ENCODE measurements around the gene MAD2L1BP.
"Not testable (repeated sequence)": the region's sequence is repeated elsewhere in the genome, so short reads cannot be mapped to it uniquely, and the experiment has no call there.

MAD2L1BP gene, protein sequence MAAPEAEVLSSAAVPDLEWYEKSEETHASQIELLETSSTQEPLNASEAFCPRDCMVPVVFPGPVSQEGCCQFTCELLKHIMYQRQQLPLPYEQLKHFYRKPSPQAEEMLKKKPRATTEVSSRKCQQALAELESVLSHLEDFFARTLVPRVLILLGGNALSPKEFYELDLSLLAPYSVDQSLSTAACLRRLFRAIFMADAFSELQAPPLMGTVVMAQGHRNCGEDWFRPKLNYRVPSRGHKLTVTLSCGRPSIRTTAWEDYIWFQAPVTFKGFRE

DNA sequence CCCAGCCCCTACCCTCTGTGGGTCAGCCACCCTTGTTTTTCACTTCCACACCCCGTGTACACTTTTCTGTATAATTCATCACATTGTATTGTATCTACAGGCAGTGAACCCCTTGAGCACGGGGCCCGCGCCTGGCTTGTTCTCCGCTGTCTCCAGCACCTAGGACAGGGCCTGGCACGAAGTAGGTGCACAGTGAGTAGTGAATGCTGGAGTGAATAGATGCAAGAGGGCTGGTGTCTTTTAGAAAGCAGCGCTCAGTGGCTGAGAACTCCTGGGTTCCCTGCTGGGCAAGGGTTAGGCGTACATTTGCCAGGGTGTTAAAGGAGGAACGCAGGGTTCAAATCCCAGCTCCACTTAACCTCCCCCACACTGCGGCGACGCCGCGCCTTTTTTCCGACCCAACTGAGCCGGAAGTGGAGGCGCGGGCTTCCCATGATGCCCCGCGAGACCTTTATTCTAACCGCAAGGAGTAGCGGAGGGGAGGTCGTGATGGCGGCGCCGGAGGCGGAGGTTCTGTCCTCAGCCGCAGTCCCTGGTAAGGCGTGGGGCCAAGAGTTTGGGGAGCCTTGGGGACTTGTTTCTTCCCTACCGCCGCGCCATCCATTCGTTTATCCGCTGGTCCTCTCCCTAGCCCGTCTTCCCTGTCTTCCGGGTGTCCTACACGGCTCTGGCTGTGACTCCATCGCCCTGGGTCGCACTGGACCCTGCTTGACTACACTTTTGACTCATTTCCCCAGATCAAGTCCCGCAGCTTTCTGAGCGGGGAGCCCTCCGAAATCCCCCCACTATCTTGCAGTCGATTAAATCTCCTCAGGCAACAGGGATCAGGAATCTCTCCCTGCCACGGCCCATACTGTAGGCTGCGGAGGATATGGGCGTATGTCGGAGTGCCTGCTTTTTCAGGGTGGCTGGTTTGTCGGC, at the start of gene MAD2L1BP:
Gene MAD2L1BP, plus strand, starts transcription at position 454 of the 921 bp plus-strand sequence. Its CDS starts 36 bp downstream, at position 490.
- peak; percentile 96 for DNase-seq

DNA sequence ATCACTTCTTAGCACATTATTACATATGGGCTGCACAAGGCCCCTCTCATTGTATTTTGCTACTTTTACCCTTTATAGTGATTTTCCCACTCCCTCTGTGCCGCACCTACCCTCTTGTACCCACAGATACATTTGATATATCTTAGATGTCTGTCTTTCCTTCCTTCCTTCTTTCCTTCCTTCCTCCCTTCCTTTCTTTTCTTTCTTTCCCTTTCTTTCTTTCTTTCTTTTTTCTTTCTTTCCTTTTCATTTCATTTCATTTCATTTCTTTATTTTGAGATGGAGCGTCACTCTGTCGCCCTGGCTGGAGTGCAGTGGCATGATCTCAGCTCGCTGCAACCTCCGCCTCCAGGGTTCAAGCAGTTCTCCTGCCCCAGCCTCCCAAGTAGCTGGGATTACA, 47.4 kb upstream of the MAD2L1BP start:
- no peak for DNase-seq

DNA sequence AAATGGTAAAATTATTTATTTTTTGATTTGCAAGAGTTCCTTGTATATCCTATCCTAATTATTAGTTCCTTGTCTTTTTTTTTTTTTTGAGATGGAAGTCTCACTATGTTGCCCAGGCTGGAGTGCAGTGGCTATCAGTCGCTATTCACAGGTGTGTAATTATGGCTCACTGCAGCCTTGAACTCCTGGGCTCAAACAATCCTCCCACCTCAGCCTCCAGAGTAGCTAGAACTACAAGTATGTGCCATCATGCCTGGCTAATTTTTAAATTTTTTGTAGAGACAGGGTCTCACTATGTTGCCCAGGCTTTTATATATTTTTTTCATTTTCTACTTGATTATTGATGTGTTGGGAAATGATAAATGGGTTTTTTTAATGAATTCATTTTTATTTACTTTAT, 46.1 kb upstream of the MAD2L1BP start:
- not testable (repeated sequence) for DNase-seq

DNA sequence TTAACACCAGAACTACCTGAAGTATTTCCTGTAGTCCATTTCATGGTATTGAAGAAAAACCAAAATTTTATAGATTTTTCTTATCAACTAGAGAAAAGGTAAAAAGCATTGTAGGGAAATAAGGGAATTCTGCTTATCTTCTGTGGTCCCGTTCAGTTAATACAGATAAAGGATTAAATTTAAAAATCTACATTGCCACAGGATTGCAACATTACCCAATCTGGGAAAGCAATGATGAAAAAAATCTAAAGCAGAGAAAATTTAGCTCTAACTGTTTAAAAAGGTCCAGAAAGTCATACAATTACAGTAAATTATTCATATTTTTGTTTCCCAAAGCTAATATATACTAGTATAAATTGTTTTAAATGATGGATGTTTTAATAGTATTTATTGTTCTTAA, 41.7 kb upstream of the MAD2L1BP start:
- DNase-seq = no peak

DNA sequence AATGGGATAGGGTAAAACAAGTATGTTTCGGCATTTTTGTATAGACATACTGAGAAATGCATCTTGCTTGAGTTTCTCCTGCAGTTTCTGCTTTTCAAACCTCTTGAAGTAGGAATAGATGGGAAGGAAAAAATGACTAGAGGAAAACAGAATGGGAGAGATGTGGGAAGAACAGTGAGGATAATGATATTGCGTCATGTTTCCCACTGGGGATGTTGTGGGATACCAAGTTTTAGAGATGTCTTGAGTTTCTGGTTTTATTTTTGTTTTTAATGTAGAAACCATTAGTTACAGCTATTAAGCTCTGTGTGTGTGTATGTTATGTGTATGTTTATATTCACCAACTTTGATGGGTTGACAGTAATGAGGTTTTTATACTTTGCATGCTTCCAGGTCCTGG, 35.0 kb upstream of the MAD2L1BP start:
- no peak for DNase-seq

DNA sequence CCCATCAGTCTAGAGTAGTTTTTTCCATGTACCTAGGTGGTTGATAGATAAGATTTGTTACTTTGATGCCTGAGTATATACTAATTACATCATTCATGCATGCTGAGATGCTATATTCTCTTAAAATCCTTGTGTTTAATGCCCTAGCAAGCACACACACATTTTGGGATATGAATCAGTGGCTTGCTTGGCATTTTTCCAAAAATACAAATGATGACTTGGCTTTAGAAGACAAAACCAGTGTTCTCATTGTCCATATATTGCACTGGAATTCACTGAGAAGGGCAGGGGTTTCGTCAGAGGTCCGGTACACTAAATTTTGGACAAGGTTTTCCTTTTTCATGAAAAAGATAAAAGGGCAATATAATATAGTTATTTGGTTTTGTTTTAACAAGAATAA, 31.5 kb upstream of the MAD2L1BP start:
- DNase-seq = no peak

DNA sequence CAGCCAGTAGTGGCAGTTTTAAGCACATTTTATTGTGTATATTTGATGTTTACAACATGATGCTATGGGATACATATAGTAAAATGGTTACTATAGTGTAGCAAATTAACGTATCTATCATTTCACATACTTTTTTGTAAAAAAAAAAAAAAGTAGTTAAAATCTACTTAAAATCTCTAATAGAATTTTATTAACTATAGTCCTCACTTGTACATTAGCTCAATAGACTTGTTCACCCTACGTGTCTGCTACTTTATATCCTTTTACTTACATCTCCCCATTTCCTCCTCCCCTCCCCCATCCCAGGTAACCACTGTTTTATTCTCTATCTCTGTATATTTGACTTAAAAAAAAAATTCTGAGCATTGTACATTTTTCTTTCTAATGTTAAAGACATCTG, 29.6 kb upstream of the MAD2L1BP start:
- no peak for DNase-seq

DNA sequence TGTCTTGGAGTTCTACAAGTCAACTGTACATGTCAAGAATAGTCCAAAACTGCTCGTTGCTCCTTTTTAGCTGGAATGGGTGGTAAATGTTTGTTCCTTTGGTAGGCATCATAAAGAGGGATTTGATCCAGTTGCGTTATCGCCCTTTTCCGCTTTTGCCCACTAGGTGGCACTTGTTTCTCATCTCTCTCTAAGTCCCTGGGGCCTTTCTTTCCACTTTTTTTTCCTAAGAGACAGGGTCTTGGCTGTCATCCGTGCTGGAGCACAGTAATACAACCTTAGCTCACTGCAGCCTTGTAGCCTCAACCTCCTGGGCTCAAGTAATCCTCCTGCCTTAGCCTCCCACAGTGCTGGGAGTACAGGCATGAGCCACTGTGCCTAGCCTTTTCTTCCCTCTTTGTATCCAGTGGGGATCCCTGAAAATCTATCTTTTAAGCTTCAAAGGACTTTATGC, 27.3 kb upstream of the MAD2L1BP start:
- DNase-seq = peak; percentile 83

DNA sequence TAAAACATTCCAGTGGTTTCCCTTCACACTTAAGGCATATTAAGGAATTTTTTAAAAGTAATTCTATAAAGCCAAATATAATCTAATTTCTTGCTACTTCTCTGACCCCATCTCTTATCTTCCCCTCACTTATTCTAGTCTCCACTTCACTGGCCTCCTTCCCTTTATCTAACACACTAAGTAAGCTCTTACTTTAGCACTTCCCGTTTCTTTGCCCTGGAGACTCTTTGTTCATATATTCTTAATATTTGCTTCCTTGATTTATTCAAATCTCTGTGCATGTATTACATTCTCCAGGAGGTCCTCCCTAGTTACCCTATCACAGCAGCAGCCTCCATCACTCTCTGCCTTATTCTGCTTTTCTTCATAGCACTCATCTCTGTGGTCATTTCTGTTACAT, 26.8 kb upstream of the MAD2L1BP start:
- no peak for DNase-seq

DNA sequence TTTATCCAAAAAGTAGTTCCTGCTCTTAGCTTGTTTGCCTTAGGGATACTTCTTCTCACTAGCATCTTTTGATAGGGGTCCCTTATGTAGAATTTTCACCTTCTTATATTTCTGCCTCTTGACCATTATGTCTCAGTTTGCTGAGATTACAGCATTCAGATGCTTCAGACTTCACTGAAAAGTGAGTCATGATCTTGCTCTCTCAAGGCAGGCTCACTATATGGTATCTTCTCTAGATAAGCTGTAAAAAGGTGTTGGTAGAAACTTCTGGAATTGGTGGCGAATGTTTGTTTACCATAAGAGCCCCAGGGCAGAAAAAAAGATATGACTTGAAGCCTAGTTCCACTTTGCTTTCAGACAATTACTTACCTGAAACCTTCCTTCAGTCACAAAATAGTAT, 26.2 kb upstream of the MAD2L1BP start:
- no peak for DNase-seq

DNA sequence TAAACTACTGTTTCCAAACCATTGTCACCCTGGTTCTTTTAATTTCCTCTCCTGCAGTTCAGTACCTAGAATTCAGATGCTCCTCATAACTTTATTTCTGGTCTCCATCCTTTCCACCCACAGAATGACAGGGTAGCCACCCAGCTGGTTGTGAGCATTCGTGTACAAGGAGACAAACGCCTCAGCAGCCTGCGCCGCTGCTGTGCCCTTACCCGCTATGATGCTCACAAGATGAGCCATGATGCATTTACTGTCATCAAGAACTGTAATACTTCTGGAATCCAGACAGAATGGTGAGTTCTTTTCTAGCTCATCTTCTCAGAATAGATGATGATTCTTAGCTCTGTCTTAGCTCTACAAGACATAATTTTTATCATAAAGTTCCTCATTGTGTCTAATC, 25.2 kb upstream of the MAD2L1BP start:
- DNase-seq = no peak

DNA sequence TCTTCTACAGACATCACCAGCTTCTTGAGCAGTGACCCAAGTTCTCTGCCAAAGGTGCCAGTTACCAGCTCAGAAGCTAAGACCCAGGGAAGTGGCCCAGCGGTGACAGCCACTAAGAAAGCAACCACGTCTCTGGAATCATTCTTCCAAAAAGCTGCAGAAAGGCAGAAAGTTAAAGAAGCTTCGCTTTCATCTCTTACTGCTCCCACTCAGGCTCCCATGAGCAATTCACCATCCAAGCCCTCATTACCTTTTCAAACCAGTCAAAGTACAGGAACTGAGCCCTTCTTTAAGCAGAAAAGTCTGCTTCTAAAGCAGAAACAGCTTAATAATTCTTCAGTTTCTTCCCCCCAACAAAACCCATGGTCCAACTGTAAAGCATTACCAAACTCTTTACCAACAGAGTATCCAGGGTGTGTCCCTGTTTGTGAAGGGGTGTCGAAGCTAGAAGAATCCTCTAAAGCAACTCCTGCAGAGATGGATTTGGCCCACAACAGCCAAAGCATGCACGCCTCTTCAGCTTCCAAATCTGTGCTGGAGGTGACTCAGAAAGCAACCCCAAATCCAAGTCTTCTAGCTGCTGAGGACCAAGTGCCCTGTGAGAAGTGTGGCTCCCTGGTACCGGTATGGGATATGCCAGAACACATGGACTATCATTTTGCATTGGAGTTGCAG, 21.8 kb upstream of the MAD2L1BP start:
- DNase-seq = no peak

DNA sequence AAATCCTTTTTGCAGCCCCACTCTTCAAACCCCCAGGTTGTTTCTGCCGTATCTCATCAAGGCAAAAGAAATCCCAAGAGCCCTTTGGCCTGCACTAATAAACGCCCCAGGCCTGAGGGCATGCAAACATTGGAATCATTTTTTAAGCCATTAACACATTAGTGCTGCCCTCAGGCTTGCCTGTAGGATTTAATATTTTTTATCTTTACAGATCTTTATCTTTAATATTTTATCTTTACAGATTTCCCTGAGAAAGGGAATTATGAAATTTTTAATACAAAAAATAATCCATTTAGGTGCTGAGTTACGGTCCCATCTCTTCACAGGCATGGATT, 21.3 kb upstream of the MAD2L1BP start:
- no peak for DNase-seq

DNA sequence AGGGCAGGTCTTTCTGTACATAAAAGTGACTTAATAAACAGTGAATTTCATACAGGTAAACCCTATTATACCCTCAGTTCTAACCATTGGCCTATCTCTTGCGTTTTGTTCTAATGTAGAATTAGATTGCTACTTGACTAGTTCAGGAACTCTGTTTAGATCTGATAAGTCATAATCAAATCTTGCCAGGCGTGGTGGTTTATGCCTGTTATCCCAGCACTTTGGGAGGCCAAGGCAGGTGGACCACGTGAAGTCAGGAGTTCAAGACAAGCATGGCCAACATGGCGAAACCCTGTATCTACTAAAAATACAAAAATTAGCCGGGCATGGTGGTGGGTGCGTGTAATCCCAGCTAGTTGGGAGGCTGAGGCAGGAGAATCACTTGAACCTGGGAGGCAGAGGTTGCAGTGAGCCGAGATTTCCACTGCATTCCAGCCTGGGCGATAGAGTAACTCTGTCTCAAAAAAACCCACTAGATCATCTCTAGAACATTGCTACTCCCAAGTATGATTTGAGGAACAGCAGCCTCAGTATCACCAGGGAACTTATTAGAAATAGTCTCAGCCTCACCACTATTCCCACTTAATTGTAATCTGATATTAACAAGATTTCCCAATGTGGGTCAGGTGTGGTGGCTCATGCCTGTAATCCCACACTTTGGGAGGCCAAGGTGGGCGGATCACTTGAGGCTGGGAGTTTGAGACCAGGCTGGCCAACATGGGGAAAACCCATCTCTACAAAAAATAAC, 18.7 kb upstream of the MAD2L1BP start:
- DNase-seq = peak; percentile 14

DNA sequence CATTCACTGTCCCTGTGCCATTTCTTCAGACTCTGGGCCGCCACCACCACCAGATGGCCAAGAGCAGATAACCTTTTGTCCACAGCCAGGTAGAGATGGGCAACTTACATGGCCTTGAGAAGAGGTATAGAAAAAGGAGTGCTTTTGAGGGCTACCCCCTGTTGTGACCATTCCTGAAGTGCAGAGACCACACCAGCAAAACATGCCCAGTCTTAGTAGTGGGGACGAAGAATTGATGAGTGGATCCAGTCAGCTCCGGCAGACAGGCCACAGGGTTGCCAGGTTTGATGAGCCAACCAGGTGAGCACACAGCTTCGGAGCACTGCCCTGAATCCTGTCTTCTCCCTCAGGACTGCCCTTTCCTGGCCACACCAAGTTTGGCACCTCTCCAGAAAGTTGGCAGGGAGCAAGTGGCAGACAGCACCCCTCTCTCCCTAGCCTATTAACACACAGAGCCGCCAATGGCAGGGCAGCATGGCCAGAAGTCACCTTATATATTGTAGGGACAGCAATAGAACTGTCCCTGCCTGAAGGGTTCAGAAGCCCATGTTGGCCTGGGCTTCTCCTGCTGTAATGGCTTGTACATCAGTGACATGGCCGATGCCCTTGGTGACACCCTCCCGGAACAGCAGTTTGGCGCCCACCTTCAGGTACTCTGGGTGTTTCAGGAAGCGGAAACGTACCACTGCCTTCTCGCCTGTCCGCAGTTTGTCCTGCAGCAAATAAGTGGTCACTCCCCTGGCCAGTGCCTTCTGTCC, 14.4 kb upstream of the MAD2L1BP start:
- no peak for DNase-seq

DNA sequence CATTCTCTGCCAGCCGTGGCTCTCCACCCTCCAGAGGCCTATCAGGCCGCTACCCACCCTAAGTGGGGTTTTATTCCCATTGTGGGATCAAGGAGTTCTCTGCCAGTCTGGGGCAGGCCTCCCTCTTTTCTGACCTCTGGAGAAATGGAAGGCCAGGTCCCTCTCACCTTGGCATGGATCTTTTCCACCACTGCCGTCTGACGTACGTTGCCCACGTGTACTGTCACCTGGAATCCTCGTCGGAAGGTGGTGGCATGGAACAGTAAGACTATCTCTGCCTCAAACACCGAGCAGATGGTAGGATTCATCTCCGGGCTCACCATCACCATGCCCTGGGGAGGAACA, 13.8 kb upstream of the MAD2L1BP start:
- DNase-seq = no peak

DNA sequence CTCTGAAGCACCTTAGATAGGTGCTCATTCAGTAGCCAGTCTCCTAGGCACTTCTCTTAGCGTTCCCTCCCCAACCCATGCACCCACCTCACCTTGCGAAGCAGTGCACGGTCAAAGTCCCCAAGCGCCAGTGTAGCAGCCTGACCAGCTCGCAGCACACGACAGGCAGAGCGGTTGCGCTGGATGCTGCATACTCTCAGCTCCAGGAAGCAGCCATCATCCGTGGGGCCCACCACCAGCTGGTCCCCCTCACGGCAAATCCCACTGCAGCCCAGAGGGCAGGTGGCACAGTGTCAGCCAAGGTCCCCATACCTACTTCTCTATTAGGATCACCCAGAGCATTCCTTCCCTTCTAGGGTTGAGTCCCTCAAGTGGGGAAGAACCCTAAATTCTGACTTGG, 13.1 kb upstream of the MAD2L1BP start:
- peak; percentile 50 for DNase-seq

DNA sequence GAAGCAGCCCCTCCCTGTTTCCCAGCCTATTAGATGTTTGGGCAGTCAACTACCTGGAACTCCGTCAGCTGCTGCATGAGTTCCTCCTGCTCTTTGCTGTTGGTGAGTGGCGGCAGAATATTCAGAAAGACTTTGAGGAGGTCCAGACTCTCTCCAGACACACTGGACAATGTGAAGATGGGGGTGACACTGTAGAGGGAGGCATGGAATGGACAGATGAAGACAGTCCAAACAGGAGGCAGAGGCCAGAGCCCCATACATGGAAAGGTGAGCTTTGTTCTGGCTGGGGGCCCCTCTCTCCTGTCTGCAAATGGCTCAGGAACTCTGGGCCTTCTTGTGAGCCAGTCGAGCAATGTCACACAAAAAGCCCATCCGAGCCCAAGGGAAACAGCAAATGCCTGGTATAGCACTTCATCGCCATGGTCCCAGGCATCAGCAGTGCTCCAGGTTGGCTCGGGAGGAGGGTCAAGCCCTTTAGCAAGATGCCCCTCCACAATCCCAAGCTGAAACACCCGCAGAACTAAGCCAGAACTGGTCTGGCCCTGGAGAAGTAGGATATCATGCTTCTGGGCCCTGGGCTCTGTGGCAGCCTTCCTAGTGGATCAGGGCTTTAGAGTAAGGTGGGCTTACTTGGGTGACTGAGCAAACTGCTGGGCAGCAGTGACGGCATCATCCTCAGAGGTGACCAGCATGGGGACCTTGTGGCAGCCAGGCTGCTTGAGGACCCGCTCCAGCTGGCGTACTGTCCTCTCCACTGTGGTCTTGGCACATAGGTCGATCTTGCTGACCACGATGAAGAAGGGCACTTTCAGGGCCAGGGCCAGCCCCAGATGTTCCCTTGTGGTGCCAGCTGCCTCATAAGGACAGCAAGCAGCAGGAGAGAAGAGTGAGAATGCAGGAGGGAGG, 11.5 kb upstream of the MAD2L1BP start:
- peak; percentile 52 for DNase-seq

DNA sequence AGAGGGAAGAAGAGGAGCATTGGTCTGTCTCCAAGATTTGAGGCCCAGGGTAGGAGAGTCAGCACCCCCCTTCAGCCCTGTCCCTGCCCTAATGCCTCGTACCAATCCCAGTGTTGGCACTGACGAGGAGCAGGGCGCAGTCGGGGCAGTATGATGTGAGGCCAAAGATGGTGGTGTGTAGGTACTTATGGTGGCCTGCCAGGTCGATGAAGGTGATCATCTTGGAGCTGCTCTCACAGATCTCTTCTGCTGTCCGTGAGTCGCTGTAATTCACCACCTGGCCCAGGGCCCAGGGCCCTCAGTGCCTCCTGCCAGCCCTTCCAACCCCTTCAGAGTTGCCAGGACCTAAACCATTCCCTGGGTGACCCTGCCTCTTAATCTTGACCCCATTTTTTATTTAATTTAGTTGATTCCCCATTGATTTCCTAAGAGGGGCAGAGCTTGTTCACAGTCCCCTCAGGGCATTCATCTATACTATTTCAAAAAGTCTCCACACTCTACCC, 10.8 kb upstream of the MAD2L1BP start:
- peak; percentile 58 for DNase-seq

DNA sequence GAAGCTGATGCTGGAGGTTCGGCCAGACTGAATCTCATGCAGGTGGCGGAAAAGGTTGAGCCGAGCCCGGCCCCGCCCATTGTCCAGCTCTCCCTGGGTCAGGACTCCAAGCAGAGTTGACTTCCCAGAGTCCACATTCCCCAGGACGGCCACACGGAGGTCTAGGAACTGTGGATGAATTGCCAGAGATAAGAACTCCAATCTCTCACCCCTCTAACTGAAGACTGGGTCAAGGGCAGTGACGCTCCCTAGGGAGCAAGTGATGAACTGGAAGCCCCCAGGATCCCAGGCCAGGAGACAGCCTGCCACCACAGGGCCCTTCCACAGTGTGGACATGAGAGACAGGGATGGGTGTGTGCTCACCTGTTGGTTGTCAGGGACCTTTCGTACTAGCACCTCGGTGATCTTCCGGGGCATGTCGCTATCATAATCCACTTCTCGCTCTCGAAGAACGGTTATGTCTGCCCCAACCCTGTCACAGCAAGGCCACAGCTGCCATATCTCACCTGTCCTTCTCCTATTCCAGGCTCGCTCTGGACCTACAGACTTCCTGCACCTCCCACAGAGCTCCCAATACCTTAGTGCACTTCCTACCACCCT, 10.1 kb upstream of the MAD2L1BP start:
- peak; percentile 54 for DNase-seq

Measured in activated effector memory CD4-positive, alpha-beta T cell treated with anti-CD3 and anti-CD28 coated beads, Interleukin-2, amount 50 U/mL, for 16 hours (primary cell).